Renal pelvis (tissue), 4 donors: ENCODE results near the gene GLS2. TPM values are rescaled to one million over a fixed set of nuclear protein-coding genes. Genes with fewer than 3 reads are reported as not detected.
"Not testable (repeated sequence)": the region's sequence is repeated elsewhere in the genome, so short reads cannot be mapped to it uniquely, and the experiment has no call there.

Source experiments
- DNase-seq: peaks from one replicate; pipeline ENCODE4 v3.0.0-alpha.2; 2013
- polyA plus RNA-seq, 3 donors: library from polyadenylated mRNA; unstranded; fragments of 120-200 nt; gene quantifications; one replicate each; pipeline ENCODE4 v1.2.1, GENCODE V29; 2013; ENCODE audit not compliant: insufficient read length in 3 of 3

The GLS2 gene
- polyA plus RNA-seq, 3 donors = 1.00 to 2.3 (median 1.5) TPM

DNA sequence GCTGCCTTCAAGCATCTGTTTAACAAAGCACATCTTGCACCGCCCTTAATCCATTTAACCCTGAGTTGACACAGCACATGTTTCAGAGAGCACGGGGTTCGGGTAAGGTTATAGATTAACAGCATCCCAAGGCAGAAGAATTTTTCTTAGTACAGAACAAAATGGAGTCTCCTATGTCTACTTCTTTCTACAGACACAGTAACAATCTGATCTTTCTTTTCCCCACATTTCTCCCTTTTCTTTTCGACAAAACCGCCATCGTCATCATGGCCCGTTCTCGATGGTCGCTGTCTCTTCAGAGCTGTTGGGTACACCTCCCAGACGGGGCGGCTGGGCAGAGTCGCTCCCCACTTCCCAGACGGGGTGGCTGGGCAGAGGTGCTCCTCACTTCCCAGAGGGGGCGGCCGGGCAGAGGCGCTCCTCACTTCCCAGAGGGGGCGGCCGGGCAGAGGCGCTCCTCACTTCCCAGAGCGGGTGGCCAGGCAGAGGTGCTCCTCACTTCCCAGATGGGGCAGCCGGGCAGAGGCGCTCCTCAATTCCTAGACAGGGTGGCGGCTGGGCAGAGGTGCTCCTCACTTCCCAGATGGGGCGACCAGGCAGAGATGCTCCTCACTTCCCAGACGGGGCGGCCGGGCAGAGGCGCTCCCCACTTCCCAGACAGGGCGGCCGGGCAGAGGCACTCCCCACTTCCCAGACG lies 5.6 kb upstream of the GLS2 start:
- DNase-seq = not testable (repeated sequence)

DNA sequence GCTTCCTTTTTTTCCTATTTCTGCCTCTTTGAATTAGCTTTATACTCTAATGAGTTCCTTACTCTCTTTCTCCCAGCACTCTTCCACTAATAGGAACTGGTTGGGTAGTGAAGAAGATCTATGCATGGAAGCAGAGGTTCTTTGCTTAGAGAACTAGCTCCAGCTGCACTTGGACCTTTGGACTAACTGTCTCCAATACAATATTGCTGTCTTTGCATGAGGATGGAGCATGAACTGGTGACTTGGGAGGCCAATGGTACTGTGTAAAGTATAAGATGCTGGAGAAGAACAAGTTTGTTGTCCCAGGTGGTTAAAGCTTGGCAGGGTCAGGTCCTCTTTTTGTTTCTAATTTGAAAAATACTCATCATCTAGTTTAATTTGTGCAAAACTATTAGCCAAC lies 2.4 kb upstream of the GLS2 start:
- no peak for DNase-seq

DNA sequence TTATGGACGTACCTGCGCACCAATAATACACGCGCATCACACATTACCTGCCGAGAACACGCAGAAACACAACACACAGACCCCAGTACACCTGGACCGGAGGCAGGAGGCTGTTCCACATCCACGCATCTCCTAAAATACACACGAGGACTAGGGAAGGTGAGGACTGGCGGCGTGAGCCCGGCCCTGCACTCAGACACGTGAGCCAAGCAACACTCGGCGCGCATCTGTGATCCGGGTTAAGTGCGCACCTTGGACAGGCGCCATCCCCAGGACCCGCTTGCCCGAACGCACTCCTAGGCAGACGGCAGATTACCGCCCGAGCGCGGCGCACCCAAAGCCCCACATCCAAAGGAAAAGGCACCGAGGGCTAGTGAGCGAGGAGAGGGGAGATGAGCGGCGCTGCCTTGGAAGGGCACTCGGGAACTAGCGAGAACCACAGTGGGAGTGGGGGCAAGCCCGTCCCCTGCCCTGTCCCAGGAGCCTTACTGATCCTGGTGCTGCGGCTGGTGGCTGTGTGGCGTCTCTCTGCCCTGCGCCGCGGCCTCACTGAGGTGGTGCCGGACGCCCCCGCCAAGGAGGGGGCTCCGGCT lies 417 bp downstream of the GLS2 start:
- peak; percentile 34 for DNase-seq

DNA sequence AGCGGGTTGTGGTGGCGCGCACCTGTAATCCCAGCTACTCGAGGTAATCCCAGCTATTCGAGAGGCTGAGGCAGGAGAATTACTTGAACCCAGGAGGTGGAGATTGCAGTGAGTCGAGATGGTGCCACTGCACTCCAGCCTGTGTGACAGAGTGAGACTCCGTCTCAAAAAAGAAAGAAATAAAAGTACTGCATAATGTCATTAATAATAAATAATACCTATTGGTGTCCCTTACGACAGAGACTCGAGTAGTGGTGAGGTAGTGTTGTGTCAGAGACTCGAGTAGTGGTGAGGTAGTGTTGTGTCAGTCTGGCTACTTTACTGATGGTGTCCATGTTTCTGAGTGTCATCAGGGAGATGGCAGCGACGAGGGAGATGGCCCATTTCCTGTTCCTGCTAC lies 1.3 kb downstream of the GLS2 start:
- no peak for DNase-seq

DNA sequence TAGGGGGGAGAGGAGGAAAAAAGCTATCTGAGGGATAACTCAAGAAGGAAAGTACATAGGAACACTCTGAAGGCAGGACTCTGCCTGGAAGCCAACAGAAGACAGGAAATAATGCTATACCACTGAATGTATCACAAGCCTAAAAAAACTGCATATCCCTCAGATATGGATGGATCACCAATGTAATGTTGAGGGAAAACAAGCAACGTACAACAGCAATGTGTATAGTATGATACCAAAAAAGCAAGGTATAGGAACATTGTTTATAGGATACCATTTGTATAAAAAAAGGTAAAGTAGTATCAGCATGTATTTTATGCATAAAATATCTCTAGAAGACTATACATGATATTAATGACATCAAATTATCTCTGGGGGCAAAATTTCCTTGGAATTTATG lies 3.4 kb downstream of the GLS2 start:
- DNase-seq = no peak

DNA sequence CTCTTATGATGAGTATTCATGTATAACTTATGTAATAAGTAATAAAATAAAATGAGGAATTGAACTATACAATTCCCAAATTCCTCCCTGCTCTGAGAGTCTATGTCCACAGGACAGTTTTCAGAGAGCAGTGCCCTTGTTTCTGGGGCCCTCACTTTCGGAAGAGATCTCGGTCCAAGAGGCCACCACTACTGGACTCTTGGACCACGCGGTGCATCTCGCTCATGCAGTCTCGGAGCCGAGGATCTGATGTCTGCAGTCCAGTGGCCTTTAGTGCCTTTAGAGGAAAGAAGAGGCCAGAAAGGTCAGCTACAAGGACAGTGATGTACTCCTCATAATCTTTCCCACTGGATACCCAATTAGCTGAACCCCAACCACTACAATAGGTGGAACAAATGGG lies 8.3 kb downstream of the GLS2 start:
- no peak for DNase-seq

DNA sequence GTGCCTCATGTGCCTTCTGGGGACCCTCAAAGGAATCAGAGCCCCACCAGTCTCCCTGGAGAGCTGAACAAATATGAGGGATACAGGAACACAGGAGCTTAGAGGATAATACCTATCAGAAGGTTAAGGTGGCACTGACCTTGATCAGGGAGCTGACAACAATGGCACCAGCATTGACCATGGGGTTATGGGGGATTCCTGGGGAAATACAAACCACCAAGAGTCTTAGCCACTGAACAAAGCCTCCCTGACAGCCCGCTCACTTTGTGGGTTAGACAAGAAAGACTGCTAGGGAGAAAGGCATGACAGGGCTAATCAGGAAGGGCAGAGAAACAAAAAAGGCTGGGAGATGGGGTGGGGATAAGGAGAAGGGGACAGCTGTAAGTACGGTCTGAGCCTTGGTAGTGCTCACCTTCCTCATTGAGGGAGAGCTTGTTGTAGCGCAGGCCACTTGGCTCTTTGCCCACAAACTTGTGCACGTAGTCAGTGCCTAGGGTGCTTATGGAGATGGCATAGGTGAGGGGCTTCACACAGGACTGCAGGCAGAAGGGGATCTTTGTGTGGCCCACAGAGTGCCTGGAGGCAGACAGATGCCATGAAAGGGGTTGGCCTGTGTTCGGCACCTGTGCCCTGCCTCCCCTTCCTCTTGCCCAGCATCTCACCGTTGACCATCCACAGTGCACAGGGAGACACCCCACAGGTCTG lies 10.3 kb downstream of the GLS2 start:
- DNase-seq = no peak

DNA sequence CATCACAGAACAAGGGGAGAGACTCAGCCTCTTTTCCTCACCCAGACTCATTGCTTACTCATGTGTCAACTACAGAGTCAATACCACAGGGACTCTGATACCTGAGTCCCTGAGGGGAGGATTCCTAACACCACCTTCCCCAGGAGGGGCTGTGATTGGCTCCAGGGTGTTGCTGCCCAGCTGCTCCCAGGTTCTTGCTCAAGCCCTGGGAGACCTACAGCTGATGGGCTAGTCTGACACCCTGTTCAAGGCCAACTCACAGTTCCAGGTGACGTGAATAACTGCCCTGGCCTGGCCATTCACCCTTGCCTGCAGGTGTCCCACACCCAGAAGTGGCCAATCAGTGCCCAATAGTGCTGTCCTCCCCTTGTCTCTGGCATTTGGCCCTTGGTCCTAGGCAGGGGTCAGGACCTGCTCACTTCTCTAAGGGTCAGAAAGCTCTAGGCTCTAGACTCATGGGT lies 11.0 kb downstream of the GLS2 start:
- no peak for DNase-seq

DNA sequence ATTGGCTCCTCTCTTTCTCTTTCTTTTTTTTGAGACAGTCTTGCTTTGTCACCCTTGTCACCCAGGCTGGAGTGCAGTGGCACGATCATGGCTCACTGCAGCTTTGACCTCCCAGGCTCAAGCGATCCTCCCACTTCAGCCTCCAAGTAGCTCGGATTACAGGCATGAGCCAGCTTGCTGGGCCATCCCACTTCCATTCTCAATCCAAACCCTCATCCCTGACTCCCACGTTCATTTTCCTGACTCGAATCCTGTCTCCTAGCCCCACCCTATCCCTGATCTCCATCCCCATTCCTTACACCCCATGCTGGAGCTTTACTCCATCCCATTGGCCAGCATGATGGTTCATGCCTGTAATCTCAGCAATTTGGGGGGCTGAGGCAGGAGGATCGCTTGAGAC lies 11.8 kb downstream of the GLS2 start:
- DNase-seq = no peak

DNA sequence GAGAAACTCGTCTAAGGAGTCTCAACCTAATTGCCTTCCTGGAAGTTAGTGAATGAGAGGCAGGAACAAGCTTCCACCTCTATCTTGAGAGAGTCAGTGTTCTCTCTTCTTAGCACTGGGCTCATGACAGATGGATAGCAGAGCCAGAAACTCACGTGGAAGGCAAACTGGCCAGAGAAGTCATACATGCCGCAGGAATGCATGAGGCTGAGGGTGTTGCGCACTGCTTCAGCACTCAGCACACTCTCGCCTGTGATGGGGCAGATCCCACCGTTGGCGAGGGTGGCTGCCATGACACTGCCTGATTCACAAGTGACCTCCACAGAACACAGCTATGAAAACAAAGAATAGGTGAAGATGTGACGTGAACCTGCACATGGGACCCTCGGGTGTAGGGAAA lies 13.6 kb downstream of the GLS2 start:
- DNase-seq = no peak

DNA sequence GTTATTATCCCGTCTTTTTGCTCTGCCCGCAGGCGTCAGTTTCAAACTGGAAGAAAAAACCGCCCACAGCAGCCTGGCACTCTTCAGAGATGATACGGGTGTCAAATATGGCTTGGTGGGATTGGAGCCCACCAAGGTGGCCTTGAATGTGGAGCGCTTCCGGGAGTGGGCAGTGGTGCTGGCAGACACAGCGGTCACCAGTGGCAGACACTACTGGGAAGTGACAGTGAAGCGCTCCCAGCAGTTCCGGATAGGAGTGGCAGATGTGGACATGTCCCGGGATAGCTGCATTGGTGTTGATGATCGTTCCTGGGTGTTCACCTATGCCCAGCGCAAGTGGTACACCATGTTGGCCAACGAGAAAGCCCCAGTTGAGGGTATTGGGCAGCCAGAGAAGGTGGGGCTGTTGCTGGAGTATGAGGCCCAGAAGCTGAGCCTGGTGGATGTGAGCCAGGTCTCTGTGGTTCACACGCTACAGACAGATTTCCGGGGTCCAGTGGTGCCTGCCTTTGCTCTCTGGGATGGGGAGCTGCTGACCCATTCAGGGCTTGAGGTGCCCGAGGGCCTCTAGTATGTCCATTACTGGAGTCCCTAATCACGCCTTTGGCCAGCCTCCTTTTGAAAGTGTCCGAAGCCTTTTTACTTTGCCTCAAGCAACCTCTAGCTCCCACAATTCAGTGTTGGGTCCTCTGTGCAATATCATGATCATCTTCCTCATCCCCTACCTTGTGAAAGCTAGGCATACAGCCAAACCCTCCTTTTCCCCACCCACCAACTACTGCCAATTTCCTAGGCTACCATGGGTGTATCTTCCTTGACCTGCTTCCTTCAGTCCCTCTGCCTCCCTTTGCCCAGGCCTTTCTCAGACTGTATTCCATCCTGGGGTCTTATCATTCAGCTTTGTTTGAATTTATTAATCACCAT lies 18.7 kb downstream of the GLS2 start:
- no peak for DNase-seq

DNA sequence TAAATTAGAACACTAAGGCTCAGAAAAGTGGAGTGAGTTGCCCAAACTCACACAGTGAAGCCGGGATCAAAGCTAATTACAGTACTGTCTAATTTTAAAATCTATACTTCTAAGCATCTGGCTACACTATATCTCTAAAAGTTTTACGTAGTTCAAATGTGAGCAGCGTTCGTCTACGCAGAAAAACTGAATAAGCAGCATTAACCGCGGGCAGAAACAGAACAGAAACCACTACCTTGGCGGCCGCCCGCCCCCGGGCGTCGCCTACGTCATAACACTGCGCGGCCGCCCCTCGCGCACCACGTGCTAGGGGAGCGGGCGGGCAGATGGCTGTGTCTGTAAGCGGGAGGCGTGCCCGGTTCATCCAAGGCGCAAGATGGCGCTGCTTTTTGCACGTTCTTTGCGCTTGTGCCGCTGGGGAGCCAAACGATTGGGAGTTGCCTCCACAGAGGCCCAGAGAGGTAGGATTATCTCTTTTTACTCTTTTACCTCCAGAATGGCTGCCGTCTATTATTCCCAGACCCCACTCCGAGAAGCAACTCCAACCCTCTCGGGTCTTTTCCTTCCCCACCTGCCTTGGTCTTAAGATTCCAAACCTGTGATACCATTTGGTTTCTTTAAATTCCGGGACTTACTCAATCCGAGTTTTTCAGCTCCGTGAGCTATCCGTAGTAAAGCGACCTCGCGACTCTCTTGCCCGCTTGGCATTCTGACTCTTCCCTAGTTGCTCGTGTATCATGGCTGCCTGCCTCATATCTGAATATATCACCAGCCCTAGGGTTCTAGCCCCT lies 19.6 kb downstream of the GLS2 start, which contains the start of gene SPRYD4:
Gene SPRYD4 (plus strand): TSS at position 363 of the 791 bp plus-strand sequence. CDS start 14 bp downstream, at position 377.
- DNase-seq = peak; percentile 92

DNA sequence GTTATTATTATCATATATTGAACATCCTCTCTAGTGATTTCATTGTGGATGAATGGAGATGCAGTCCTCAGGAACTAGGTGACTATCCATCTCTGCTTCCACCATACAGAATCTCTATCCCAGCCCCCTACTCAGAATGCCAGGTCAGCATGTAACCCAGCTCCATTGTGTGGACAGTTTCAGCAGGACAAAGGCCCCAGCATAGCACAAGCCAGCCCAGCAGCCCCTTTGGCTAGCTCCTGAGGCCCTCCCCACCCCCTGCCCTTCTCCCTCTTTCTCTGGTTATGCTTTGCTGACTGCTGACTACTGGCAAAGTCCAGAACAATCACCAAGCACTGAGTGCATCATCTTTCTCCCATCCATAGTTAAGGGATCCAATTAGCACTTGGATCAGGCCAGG lies 25.4 kb downstream of the GLS2 start:
- DNase-seq = no peak

DNA sequence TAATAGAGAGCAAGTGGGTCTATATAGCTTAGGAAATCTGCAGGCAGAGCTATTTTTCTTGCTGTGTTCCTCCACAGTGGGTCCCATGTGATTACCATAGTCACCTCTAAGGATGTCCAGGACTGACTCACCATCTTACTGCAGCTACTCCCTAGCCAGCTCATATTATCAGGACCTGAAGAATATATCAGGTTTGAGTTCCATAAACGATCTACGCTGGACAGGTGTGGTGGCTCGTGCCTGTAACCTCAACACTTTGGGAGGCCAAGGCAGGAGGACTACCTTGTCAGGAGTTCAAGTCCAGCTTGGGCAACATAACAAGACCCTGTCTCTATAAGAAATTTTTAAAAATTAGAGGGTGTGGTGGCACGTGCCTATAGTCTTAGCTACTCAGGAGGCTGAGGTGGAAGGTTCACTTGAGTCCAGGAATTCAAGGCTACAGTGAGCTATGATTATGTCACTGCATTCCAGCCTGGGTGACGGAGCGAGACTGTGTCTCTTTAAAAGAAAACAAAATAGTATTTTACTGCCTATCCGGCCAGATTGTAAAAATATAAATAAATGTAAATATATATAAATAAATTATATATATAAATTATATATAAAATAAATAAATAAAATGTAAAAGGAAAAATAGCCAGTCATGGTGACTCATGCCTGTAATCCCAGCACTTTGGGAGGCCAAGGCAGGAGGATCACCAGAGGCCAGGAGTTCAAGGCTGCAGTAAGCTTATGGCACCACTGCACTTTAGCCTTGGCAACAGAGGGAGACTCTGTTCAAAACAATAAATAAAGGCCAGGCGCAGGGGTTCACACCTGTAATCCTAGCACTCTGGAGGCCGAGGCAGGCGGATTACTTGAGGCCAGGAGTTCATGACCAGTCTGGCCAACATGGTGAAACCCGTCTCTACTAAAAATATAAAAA lies 26.5 kb downstream of the GLS2 start:
- DNase-seq = no peak

DNA sequence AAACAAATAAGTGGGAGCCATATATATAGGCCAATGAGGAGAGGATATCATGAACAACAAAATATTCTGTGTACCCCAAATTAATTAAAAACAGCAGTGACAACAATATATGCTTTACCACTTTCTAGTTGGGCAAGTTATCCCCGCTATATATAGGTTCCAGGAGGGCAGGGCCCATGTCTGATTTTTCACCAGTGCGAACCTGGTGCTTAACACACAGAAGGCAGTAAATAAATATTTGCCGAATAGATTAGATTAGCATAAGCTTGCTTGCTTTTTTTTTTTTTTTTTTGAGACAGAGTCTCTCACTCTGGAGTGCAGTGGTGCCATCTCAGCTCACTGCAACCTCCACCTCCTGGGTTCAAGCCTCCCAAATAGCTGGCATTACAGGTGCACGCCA lies 30.1 kb downstream of the GLS2 start:
- DNase-seq = no peak

DNA sequence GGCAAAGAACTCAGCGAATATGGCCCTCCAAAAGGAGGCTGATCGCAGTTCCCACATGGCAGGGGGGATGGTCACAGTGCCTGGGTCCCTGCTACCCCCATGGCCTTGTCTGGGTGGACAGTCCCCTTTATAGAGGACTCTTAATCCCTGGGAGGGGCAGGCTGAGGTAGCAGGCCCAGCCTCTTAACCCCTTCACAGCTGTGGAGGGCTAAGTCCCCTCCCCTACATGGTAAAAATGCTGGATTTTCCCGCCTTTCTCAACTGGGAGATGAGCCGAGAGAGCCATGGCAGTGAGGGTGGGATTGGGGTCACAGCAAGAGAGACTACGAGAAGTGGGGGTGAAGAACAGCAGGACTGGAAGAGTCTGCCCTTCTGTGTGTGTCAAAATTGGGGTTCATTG lies 33.4 kb downstream of the GLS2 start, which contains the start of gene MIP:
Gene MIP (minus strand): TSS at position 101 of the 400 bp plus-strand sequence. CDS start 44 bp downstream, at position 57.
- DNase-seq = no peak

DNA sequence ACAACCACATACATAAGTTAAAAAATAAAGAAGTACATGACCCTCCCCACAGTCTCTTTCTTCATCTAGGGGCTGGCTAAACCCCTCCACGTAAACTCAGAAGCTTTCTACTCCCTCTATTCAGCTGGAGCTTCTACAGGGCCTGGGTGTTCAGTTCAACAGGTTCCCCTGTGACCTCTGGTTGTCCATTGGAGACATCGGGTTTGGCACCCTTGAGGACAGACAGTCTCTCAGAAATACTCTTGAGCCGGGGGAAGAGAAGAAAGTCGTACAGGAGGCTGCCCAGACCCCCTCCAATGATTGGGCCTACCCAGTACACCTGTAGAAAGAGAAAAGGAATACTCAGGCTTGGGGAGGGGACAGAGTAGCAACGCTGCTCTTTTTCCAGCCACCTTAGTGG lies 36.8 kb downstream of the GLS2 start:
- no peak for DNase-seq

DNA sequence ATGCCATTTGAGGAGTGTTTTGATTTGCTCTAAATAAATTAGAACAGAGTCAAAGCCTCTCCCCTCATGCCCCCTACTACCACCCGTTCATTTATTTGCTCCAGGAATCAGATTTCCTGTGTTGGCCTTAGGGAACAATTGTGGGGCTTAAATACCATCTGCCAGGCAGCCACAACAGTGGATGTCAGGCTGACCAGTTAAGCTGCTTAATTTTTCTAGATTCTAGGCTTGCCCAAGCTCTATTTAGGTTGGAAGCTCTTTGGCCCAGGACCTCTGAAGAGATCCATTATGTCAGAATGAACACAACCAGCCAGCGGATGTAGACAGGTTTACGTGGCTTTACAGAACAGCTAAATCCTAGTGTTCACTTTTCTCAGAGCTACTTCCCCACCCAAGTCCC lies 37.7 kb downstream of the GLS2 start:
- DNase-seq = no peak

DNA sequence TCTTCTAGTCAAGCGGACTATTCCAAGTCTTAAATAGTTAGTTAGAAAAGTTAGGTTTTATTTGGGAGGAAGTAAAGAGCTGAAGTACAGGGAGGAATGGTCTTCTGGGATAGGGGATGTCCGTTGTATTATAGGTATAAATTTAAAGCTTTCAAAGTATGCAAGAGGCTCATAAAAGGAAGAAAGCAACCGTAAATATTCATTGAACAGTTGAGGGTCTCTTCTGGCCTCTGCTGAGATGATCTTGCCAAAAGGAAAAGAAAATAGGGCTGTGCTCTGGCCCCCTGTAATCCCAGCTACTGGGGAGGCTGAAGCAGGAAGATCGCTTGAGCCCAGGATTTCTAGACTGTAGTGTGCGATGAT lies 38.4 kb downstream of the GLS2 start:
- DNase-seq = no peak
